Melanocyte of skin (primary cell): ENCODE measurements around the gene CCDC175. TPM values are rescaled to one million over a fixed set of nuclear protein-coding genes. Genes with fewer than 3 reads are reported as not detected.

Experiments
- total RNA-seq, 2 donors: library from RNA; depleted of rRNA; stranded (reverse); fragments of >200 nt; gene quantifications; 2 replicates each; pipeline ENCODE4 v1.2.3, GENCODE V29; 2012

The CCDC175 gene
- not detected for total RNA-seq

GRCh38 chr14:59576332-59577294, at the start of gene CCDC175:
Gene CCDC175, minus strand, starts transcription at chr14:59576812. Its CDS starts 37 bp downstream, at chr14:59576775.

GRCh38 chr14:59483819-59484638, 92.6 kb downstream of the CCDC175 start, which contains the start of the genes JKAMP and L3HYPDH:
Gene JKAMP, plus strand, starts transcription at chr14:59484517. Its CDS starts 73 bp downstream, at chr14:59484590.
Gene L3HYPDH, minus strand, starts transcription at chr14:59484408. Its CDS starts 92 bp downstream, at chr14:59484316.

GRCh38 chr14:59465316-59466135, 111.1 kb downstream of the CCDC175 start, which contains the start of gene GPR135:
Gene GPR135, minus strand, starts transcription at chr14:59465380. Its CDS starts 154 bp downstream, at chr14:59465226.

Other genes starting within 250 kb of the CCDC175 start
- gene GPR135, start 111.4 kb downstream of the CCDC175 start, total RNA-seq = 1 to 10 TPM in 1 of 2 donors, under 1 TPM in 1; 0.69 to 2.7 TPM
- 10 to 100 TPM; 29.6 to 51.3 TPM for gene L3HYPDH, start 92.4 kb downstream of the CCDC175 start, total RNA-seq
- 100 to 1,000 TPM in 1 of 2 donors, 10 to 100 TPM in 1; 93.9 to 107 TPM for gene JKAMP, start 92.3 kb downstream of the CCDC175 start, total RNA-seq